GM12891 (cell line): ENCODE results near the gene PLCB1.

ENCODE experiments used
- PAX5 ChIP-seq: IDR thresholded peaks from 2 replicates; pipeline ENCODE4 v1.6.1; 2011; ENCODE audit warnings: low read length, moderate library complexity, mild to moderate bottlenecking; ENCODE audit not compliant: insufficient read depth, severe bottlenecking
- POLR2A ChIP-seq: IDR thresholded peaks from 2 replicates; pipeline ENCODE4 v1.6.1; 2011; ENCODE audit warnings: low read depth, low read length, control low read depth
- POLR2AphosphoS5 ChIP-seq: IDR thresholded peaks from 2 replicates; pipeline ENCODE4 v1.6.1; 2011; ENCODE audit warnings: low read depth, low read length, control low read depth

DNA sequence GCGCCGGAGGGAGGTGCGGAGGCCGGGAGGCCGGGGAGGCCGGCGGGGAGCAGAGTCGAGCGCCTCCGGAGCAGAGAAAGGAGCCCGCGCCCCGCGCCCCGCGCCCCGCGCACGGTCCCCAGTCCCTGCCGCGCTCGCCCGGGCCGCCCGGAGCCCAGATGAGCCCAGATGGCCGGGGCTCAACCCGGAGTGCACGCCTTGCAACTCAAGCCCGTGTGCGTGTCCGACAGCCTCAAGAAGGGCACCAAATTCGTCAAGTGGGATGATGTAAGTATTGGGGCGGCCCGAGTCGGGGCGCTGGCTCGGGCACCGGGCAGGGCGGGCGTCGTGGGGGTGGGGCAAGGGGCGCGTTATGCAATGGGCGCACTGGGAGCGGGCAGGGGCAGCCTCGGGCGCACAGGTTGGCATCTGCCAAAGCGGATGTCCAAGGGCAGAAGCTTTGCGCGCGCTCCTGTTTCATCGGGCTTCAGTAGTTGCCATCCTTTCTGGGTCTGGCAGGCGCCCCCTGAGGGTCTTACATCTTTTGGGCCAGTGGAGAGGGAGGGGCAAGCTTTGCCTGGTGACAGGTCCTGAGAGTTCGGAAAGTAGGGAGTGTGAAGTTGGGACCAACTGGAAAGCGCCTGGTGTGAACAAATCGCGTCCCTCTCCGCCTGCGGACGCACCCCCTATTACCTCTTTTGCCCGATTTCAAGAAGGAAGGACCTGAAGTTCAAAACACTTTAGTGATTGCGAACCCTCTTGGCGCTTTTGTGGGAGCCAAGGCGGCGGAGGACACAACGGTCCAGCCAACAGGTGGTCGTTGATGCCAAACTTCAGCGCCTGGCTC lies 631 bp downstream of the PLCB1 start:
- TF ChIP-seq POLR2A, result no peak
- TF ChIP-seq POLR2AphosphoS5, result no peak
- TF ChIP-seq PAX5, result no peak
